H1 (cell line): Measurements from ENCODE around the gene STIM1. TPM values are rescaled to one million over a fixed set of nuclear protein-coding genes. Genes with fewer than 3 reads are reported as not detected.

ENCODE experiments used
- CTCF ChIA-PET: fragments of 300-600 bp; sonication (Branson Sonifier 250); formaldehyde crosslinking; loops from one replicate; lab custom pipeline; 2021; ENCODE audit not compliant: partially characterized antibody; lab: Charles Lee
- POLR2A ChIA-PET: fragments of 300-600 bp; sonication (Branson Sonifier 250); formaldehyde crosslinking; loops from one replicate; lab custom pipeline; 2021; ENCODE audit warnings: inconsistent platforms; ENCODE audit not compliant: partially characterized antibody; lab: Charles Lee
- DNase-seq, 2 experiments: peaks; one replicate each; pipeline versions ENCODE4 v3.0.0 to v3.0.0-alpha.2; 2010 to 2022; ENCODE audit warnings: low spot score in 2 of 2, low read depth in 1 of 2, mixed read lengths in 1 of 2
- FAIRE-seq: peaks from 2 replicates; lab custom pipeline; 2011; peaks lifted over from hg19 to GRCh38; lab: Jason Lieb, UNC
- H2AFZ ChIP-seq: 2 replicates; pipeline ENCODE4 v1.8.1; 2012; ENCODE audit warnings: low read length, inconsistent platforms
- H2AK5ac ChIP-seq: 2 replicates; pipeline ENCODE4 v1.6.1; 2013; ENCODE audit warnings: low read depth, low read length
- H2BK120ac ChIP-seq: replicated peaks from 2 replicates; pipeline ENCODE3; 2013; ENCODE audit warnings: low read depth, low read length, inconsistent platforms
- H2BK12ac ChIP-seq: 2 replicates; pipeline ENCODE4 v1.6.1; 2013; ENCODE audit warnings: low read depth, low read length
- H2BK15ac ChIP-seq: 2 replicates; pipeline ENCODE4 v1.6.1; 2013; ENCODE audit warnings: low read length
- H2BK20ac ChIP-seq: 2 replicates; pipeline ENCODE4 v1.6.1; 2013; ENCODE audit warnings: low read length
- H2BK5ac ChIP-seq: 2 replicates; pipeline ENCODE4 v1.6.1; 2013; ENCODE audit warnings: low read depth, low read length
- H3K14ac ChIP-seq: 2 replicates; pipeline ENCODE4 v1.6.1; 2013; ENCODE audit warnings: inconsistent platforms; ENCODE audit not compliant: insufficient read length
- H3K18ac ChIP-seq: 2 replicates; pipeline ENCODE4 v1.6.1; 2013; ENCODE audit warnings: low read length; ENCODE audit errors: extremely low read depth
- H3K23ac ChIP-seq: 2 replicates; pipeline ENCODE4 v1.6.1; 2013; ENCODE audit warnings: inconsistent platforms; ENCODE audit not compliant: insufficient read length
- H3K23me2 ChIP-seq: 2 replicates; pipeline ENCODE4 v1.6.1; 2013; ENCODE audit warnings: low read depth, low read length
- H3K27ac ChIP-seq: 2 replicates; pipeline ENCODE4 v1.6.1; 2011; ENCODE audit warnings: low read depth, low read length, inconsistent platforms
- H3K27me3 ChIP-seq, 4 experiments: replicated peaks in 1 of 4; 1 replicate in 1 of 4; 2 replicates in 3 of 4; pipeline versions ENCODE4 v1.6.1 to v1.8.1; 2011 to 2013; ENCODE audit warnings: low read length in 3 of 4, mild to moderate bottlenecking in 3 of 4, inconsistent platforms in 2 of 4, mixed read lengths in 2 of 4, moderate library complexity in 1 of 4; ENCODE audit not compliant: control insufficient read depth in 3 of 4, insufficient read depth in 3 of 4; ENCODE audit errors: extremely low read depth in 1 of 4
- H3K36me3 ChIP-seq, 4 experiments: 2 replicates each; pipeline versions ENCODE4 v1.6.1 to v1.8.1; 2011 to 2013; ENCODE audit warnings: mild to moderate bottlenecking in 4 of 4, low read length in 3 of 4, moderate library complexity in 2 of 4, control low read depth in 1 of 4, inconsistent platforms in 1 of 4; ENCODE audit not compliant: insufficient read depth in 4 of 4, control insufficient read depth in 2 of 4
- H3K4ac ChIP-seq: replicated peaks from 2 replicates; pipeline ENCODE3; 2013; ENCODE audit warnings: low read length, low read depth, mixed read lengths, inconsistent platforms; ENCODE audit not compliant: insufficient read length
- H3K4me1 ChIP-seq, 4 experiments: replicated peaks in 1 of 4; 1 replicate in 1 of 4; 2 replicates in 3 of 4; pipeline versions ENCODE4 v1.6.1 to v1.8.1; 2011 to 2013; ENCODE audit warnings: low read length in 3 of 4, inconsistent platforms in 2 of 4, mixed read lengths in 1 of 4; ENCODE audit not compliant: insufficient read depth in 4 of 4, control insufficient read depth in 3 of 4
- H3K4me2 ChIP-seq, 2 experiments: 2 replicates each; pipeline versions ENCODE4 v1.6.1 to v1.8.1; 2011 to 2013; ENCODE audit warnings: low read depth in 2 of 2, low read length in 2 of 2, control low read depth in 1 of 2, inconsistent platforms in 1 of 2, mild to moderate bottlenecking in 1 of 2; ENCODE audit not compliant: insufficient read depth in 1 of 2
- H3K4me3 ChIP-seq, 4 experiments: fragments of 200-600, 300-600 bp in 1 of 4; sonication (generic), shearing (Covaris generic), sonication (Bioruptor Twin) in 1 of 4; 2 replicates each; pipeline versions ENCODE4 v1.5.1 to v1.8.1; 2011 to 2016; ENCODE audit warnings: low read length in 4 of 4, low read depth in 3 of 4, control low read depth in 2 of 4, inconsistent platforms in 2 of 4, mild to moderate bottlenecking in 2 of 4, mixed read lengths in 1 of 4, moderate library complexity in 1 of 4; ENCODE audit not compliant: insufficient read depth in 2 of 4; ENCODE audit errors: extremely low read depth in 1 of 4
- H3K56ac ChIP-seq: replicated peaks from 2 replicates; pipeline ENCODE3; 2013; ENCODE audit warnings: low read depth, mild to moderate bottlenecking, mixed read lengths, low read length, inconsistent platforms; ENCODE audit not compliant: insufficient read length
- H3K79me1 ChIP-seq: 2 replicates; pipeline ENCODE4 v1.6.1; 2013; ENCODE audit warnings: low read depth, low read length, control low read depth
- H3K79me2 ChIP-seq, 2 experiments: 2 replicates each; pipeline versions ENCODE4 v1.6.1 to v1.8.1; 2012 to 2013; ENCODE audit warnings: low read length in 2 of 2, mild to moderate bottlenecking in 2 of 2, inconsistent platforms in 1 of 2; ENCODE audit not compliant: insufficient read depth in 2 of 2, control insufficient read depth in 1 of 2
- H3K9ac ChIP-seq, 4 experiments: replicated peaks in 1 of 4; 1 replicate in 1 of 4; 2 replicates in 3 of 4; pipeline versions ENCODE4 v1.6.1 to v1.8.1; 2011 to 2013; ENCODE audit warnings: low read depth in 3 of 4, low read length in 3 of 4, control low read depth in 2 of 4, mild to moderate bottlenecking in 2 of 4, moderate library complexity in 2 of 4, inconsistent platforms in 1 of 4; ENCODE audit errors: extremely low read depth in 1 of 4
- H3K9me3 ChIP-seq, 2 experiments: 2 replicates each; pipeline versions ENCODE4 v1.6.1 to v1.8.1; 2012 to 2013; ENCODE audit warnings: mild to moderate bottlenecking in 2 of 2, moderate library complexity in 2 of 2, control low read depth in 1 of 2, inconsistent platforms in 1 of 2, low read depth in 1 of 2, low read length in 1 of 2, mixed read lengths in 1 of 2; ENCODE audit not compliant: insufficient read depth in 2 of 2
- H4K20me1 ChIP-seq, 2 experiments: replicated peaks in 1 of 2; 2 replicates each; pipeline versions ENCODE3 to v1.8.1; 2011 to 2013; ENCODE audit warnings: inconsistent platforms in 2 of 2, low read length in 2 of 2, mild to moderate bottlenecking in 1 of 2; ENCODE audit not compliant: insufficient read depth in 2 of 2, control insufficient read depth in 1 of 2
- H4K5ac ChIP-seq: 2 replicates; pipeline ENCODE4 v1.6.1; 2013; ENCODE audit warnings: low read length, low read depth, mixed read lengths, inconsistent platforms; ENCODE audit not compliant: insufficient read length
- H4K8ac ChIP-seq: 2 replicates; pipeline ENCODE4 v1.8.0; 2013; ENCODE audit warnings: mild to moderate bottlenecking, moderate library complexity, low read length, inconsistent platforms; ENCODE audit not compliant: insufficient read depth; ENCODE audit errors: extremely low read depth
- H4K91ac ChIP-seq: replicated peaks from 2 replicates; pipeline ENCODE3; 2013; ENCODE audit warnings: low read length, mixed read lengths, inconsistent platforms; ENCODE audit not compliant: insufficient read length
- CBX8 ChIP-seq: fragments of 300-800, 300-1000 bp; sonication (generic); IDR thresholded peaks from 2 replicates; pipeline ENCODE4 v1.7.1; 2016; ENCODE audit warnings: low read depth, low read length, borderline replicate concordance
- CEBPB ChIP-seq: IDR thresholded peaks from 2 replicates; pipeline ENCODE4 v1.6.1; 2012; ENCODE audit warnings: low read depth, low read length
- EP300 ChIP-seq, 2 experiments: IDR thresholded peaks; 1 replicate in 1 of 2; 2 replicates in 1 of 2; pipeline ENCODE4 v1.6.1; 2011 to 2012; ENCODE audit warnings: low read depth in 2 of 2, low read length in 2 of 2, mild to moderate bottlenecking in 2 of 2, borderline replicate concordance in 1 of 2, inconsistent platforms in 1 of 2, moderate library complexity in 1 of 2
- EZH2 ChIP-seq: fragments of 200-600 bp; sonication (generic); IDR thresholded peaks from 2 replicates; pipeline ENCODE4 v1.7.1; 2012; ENCODE audit warnings: low read depth, mild to moderate bottlenecking, moderate library complexity, low read length, inconsistent platforms; ENCODE audit not compliant: severe bottlenecking
- GTF2F1 ChIP-seq: IDR thresholded peaks from 2 replicates; pipeline ENCODE4 v1.6.1; 2012; ENCODE audit warnings: low read depth, low read length, improper control_type of control experiment, borderline replicate concordance
- JUN ChIP-seq: IDR thresholded peaks from 2 replicates; pipeline ENCODE4 v1.6.1; 2011; ENCODE audit warnings: low read depth, mild to moderate bottlenecking, improper control_type of control experiment, low read length
- KDM5A ChIP-seq: fragments of 200-600 bp; IDR thresholded peaks from 2 replicates; pipeline ENCODE4 v1.7.1; 2012; ENCODE audit warnings: mild to moderate bottlenecking, low read length, inconsistent platforms, mixed read lengths
- RAD21 ChIP-seq, 2 experiments: IDR thresholded peaks in 1 of 2; conservative IDR thresholded peaks in 1 of 2; 2 replicates each; pipeline ENCODE4 v1.6.1; 2011; ENCODE audit warnings: low read depth in 2 of 2, low read length in 2 of 2, improper control_type of control experiment in 1 of 2, inconsistent platforms in 1 of 2, mild to moderate bottlenecking in 1 of 2, moderate library complexity in 1 of 2
- SP1 ChIP-seq: IDR thresholded peaks from 2 replicates; pipeline ENCODE4 v1.6.1; 2011; ENCODE audit warnings: low read depth, low read length
- SP4 ChIP-seq: IDR thresholded peaks from 2 replicates; pipeline ENCODE4 v1.6.1; 2012; ENCODE audit warnings: low read length, inconsistent platforms
- SRF ChIP-seq: IDR thresholded peaks from 2 replicates; pipeline ENCODE4 v1.6.1; 2011; ENCODE audit warnings: mild to moderate bottlenecking, low read depth, low read length, moderate library complexity
- TEAD4 ChIP-seq: IDR thresholded peaks from 2 replicates; pipeline ENCODE4 v1.6.1; 2012; ENCODE audit warnings: low read depth, low read length, inconsistent platforms, mixed read lengths
- USF2 ChIP-seq: IDR thresholded peaks from 2 replicates; pipeline ENCODE4 v1.6.1; 2011; ENCODE audit warnings: low read length, improper control_type of control experiment
- YY1 ChIP-seq: IDR thresholded peaks from 2 replicates; pipeline ENCODE4 v1.6.1; 2011; ENCODE audit warnings: low read depth, mild to moderate bottlenecking, low read length
- WGBS, 2 experiments: shearing (Covaris generic) in 1 of 2; methylation state at CpG; one replicate each; pipeline versions ENCODE4 v1.1.6 to v1.1.7; 2013 to 2015; ENCODE audit warnings: low lambda C conversion rate in 2 of 2, mixed read lengths in 2 of 2, inconsistent platforms in 1 of 2, low coverage in 1 of 2, missing lambda C conversion rate in 1 of 2; ENCODE audit not compliant: insufficient replicate concordance in 2 of 2, insufficient coverage in 1 of 2, insufficient read length in 1 of 2; ENCODE audit errors: extremely low coverage in 1 of 2, missing lambda C conversion rate in 1 of 2; 5-methylcytosine and 5-hydroxymethylcytosine counted together
- polyA plus RNA-seq, 7 experiments: library from polyadenylated mRNA; depleted of rRNA in 3 of 7; stranded (reverse) in 5 of 7; unstranded in 2 of 7; fragments of >200 nt in 5 of 7; fragments of 200-250 nt in 2 of 7; gene quantifications; 1 replicate in 5 of 7; 2 replicates in 1 of 7; 4 replicates in 1 of 7; pipeline versions ENCODE4 v1.2.1 to v1.2.3, GENCODE V29; 2011 to 2013; ENCODE audit warnings: missing spikeins in 2 of 7, mixed read lengths in 2 of 7
- total RNA-seq: library from RNA; stranded (reverse); fragmentation: NEBNext Ultra II Directional; extraction: Animal tissue kit (Norgen Biotek cat#: 25700); gene quantifications from 2 replicates; pipeline ENCODE4 v1.2.1, GENCODE V29; 2021

STIM1 gene
- total and polyA plus RNA-seq, 2 of the 8 experiments (the other 6 are each of a cell fraction or from before 2014, with no cell fraction given), result 11.1 to 12.2 TPM

- no peak overlapping the region for H3K4me2 ChIP-seq
- 55% methylated on average over 3 of the region's 3 CpGs; no CpG with 5 or more reads in 1 of the 2 experiments for WGBS, 2 experiments
- H2AFZ ChIP-seq, result no peak overlapping the region
- no peak overlapping the region for H2BK5ac ChIP-seq
- DNase-seq, result no peak
- H3K56ac ChIP-seq, result no peak overlapping the region
- ChIA-PET POLR2A (no interaction called here), CTCF (interaction anchor here (1.0 to 4.1 kb wide), 3 partner anchors 28 to 116 kb away, joined by 3 to 36 read pairs (median 5); no protein-coding TSS in a partner anchor)
- no peak overlapping the region for H3K18ac ChIP-seq
- H2BK12ac ChIP-seq, result no peak overlapping the region
- no peak overlapping the region for H2BK120ac ChIP-seq
- H4K91ac ChIP-seq, result no peak overlapping the region
- H3K79me2 ChIP-seq, result no peaks in the 10 kb centered on the region
- peaks cover 0 to 2% of the 10 kb centered on the region in 2 experiments for H4K20me1 ChIP-seq
- H2AK5ac ChIP-seq, result no peak overlapping the region
- H3K27me3 ChIP-seq, result no peaks in the 10 kb centered on the region
- H3K23me2 ChIP-seq, result no peaks in the 10 kb centered on the region
- no peak overlapping the region for H4K5ac ChIP-seq
- no peak overlapping the region for H3K4me3 ChIP-seq
- no peaks in the 10 kb centered on the region for H3K36me3 ChIP-seq
- H4K8ac ChIP-seq, result no peak overlapping the region
- H2BK15ac ChIP-seq, result no peak overlapping the region
- H3K4ac ChIP-seq, result no peak overlapping the region
- H3K79me1 ChIP-seq, result no peaks in the 10 kb centered on the region
- no peak overlapping the region for H3K14ac ChIP-seq
- FAIRE-seq, result no peak
- H3K27ac ChIP-seq, result no peak overlapping the region
- no peak overlapping the region for H3K23ac ChIP-seq
- no peak overlapping the region for H2BK20ac ChIP-seq
- no peak overlapping the region for H3K9ac ChIP-seq
- H3K9me3 ChIP-seq, result no peaks in the 10 kb centered on the region
- H3K4me1 ChIP-seq, result no peaks in the 10 kb centered on the region
- no peak for TF ChIP-seq SP4
- TF ChIP-seq USF2, result no peak
- no peak for TF ChIP-seq JUN
- TF ChIP-seq KDM5A, result no peak
- TF ChIP-seq SP1, result no peak
- no peak for TF ChIP-seq SRF
- TF ChIP-seq CBX8, result no peak
- no peak for TF ChIP-seq EP300 (IDR thresholded peaks at IDR 0.05; ENCODE audit: borderline replicate concordance in 1 of 2, low read depth in 2 of 2, low read length in 2 of 2)
- no peak for TF ChIP-seq RAD21 (IDR thresholded peaks at IDR 0.05 in 1 of 2, conservative IDR thresholded peaks at IDR 0.05 in 1 of 2; ENCODE audit: low read depth in 2 of 2, low read length in 2 of 2)
- TF ChIP-seq CEBPB, result no peak
- TF ChIP-seq YY1, result no peak
- no peak for TF ChIP-seq EZH2
- no peak for TF ChIP-seq TEAD4
- no peak for TF ChIP-seq GTF2F1
Measured at GRCh38 chr11:3957437-3957836, 102.0 kb downstream of the STIM1 start.
